HepG2 (cell line): ENCODE measurements around the gene LRRC8D. TPM values are rescaled to one million over a fixed set of nuclear protein-coding genes. Genes with fewer than 3 reads are reported as not detected.

Experiments
- ATAC-seq: fragments of 200-7000 bp; cut with Tn5 transposase; 3 replicates; pipeline ENCODE4 v1.9.1; 2020; ENCODE audit warnings: mild to moderate bottlenecking, moderate library complexity
- BruUV-seq: library from RNA; stranded (reverse); fragments of 400-500 nt; replicated peaks from 2 replicates; lab custom pipeline; 2021; lab: Mats Ljungman, UMichigan
- CTCF ChIA-PET: fragments of 300-600 bp; formaldehyde crosslinking; extraction: SDS; loops from one replicate; lab custom pipeline; 2021; ENCODE audit warnings: low total read pairs, inconsistent platforms, low intra/inter-chr PET ratio; lab: Yijun Ruan, JAX
- POLR2A ChIA-PET: fragments of 350-600 bp; sonication (Branson Sonifier 250); formaldehyde crosslinking; loops from one replicate; lab custom pipeline; 2020; ENCODE audit warnings: antibody characterized with exemption, inconsistent platforms; lab: Yijun Ruan, JAX
- DNase-seq: peaks from one replicate; pipeline ENCODE4 v3.0.0-alpha.2; 2015; ENCODE audit warnings: low spot score
- FAIRE-seq: peaks from 3 replicates; lab custom pipeline; 2011; peaks lifted over from hg19 to GRCh38; lab: Jason Lieb, UNC
- H2AFZ ChIP-seq: one replicate; pipeline ENCODE4 v1.6.1; 2011; ENCODE audit warnings: low read length, inconsistent platforms
- H3K27ac ChIP-seq: fragments of 300-600 bp; 3 replicates; pipeline ENCODE4 v1.8.0; 2011; ENCODE audit warnings: mixed run types, mild to moderate bottlenecking, mixed read lengths, low read length, inconsistent platforms; ENCODE audit not compliant: insufficient read depth; ENCODE audit errors: extremely low read length
- H3K27me3 ChIP-seq, 2 experiments: fragments of 200-600 bp in 1 of 2; 2 replicates in 1 of 2; 3 replicates in 1 of 2; pipeline versions ENCODE4 v1.6.0 to v1.8.0; 2011; ENCODE audit warnings: low read length in 2 of 2, mild to moderate bottlenecking in 2 of 2, moderate library complexity in 2 of 2, inconsistent platforms in 1 of 2; ENCODE audit not compliant: insufficient read depth in 2 of 2, control insufficient read depth in 1 of 2
- H3K36me3 ChIP-seq, 2 experiments: fragments of 200-600 bp in 1 of 2; replicated peaks in 1 of 2; 2 replicates in 1 of 2; 3 replicates in 1 of 2; pipeline versions ENCODE4 v1.5.1 to v1.8.0; 2011; ENCODE audit warnings: low read length in 2 of 2, inconsistent platforms in 1 of 2; ENCODE audit not compliant: insufficient read depth in 2 of 2, control insufficient read depth in 1 of 2
- H3K4me1 ChIP-seq: 2 replicates; pipeline ENCODE4 v1.5.1; 2012; ENCODE audit warnings: low read length, inconsistent platforms; ENCODE audit not compliant: insufficient read depth
- H3K4me2 ChIP-seq: 2 replicates; pipeline ENCODE4 v1.6.0; 2011; ENCODE audit warnings: low read depth, low read length, inconsistent platforms
- H3K4me3 ChIP-seq, 3 experiments: fragments of 200-600 bp in 1 of 3; sonication (generic), shearing (Covaris generic) in 1 of 3; replicated peaks in 1 of 3; 2 replicates each; pipeline ENCODE4 v1.5.1; 2011 to 2016; ENCODE audit warnings: low read length in 3 of 3, inconsistent platforms in 2 of 3, low read depth in 2 of 3, mild to moderate bottlenecking in 2 of 3, control low read depth in 1 of 3, mixed read lengths in 1 of 3; ENCODE audit not compliant: insufficient read depth in 1 of 3
- H3K79me2 ChIP-seq: one replicate; pipeline ENCODE4 v1.6.1; 2011; ENCODE audit warnings: low read length, inconsistent platforms; ENCODE audit not compliant: insufficient read depth
- H3K9ac ChIP-seq: 2 replicates; pipeline ENCODE4 v1.6.0; 2011; ENCODE audit warnings: mild to moderate bottlenecking, low read depth, low read length, inconsistent platforms; ENCODE audit not compliant: insufficient read depth
- H3K9me3 ChIP-seq: 2 replicates; pipeline ENCODE4 v1.5.1; 2012; ENCODE audit warnings: mild to moderate bottlenecking, low read length
- H4K20me1 ChIP-seq: 2 replicates; pipeline ENCODE4 v1.6.0; 2011; ENCODE audit warnings: inconsistent platforms, mild to moderate bottlenecking, low read length, moderate library complexity; ENCODE audit not compliant: insufficient read depth
- CBX5 ChIP-seq: sonication (generic); formaldehyde crosslinking; IDR thresholded peaks from 2 replicates; pipeline ENCODE4 v1.4.0; 2020; ENCODE audit warnings: missing genetic modification reagents, borderline replicate concordance
- EEA1 ChIP-seq: sonication (generic); formaldehyde crosslinking; IDR thresholded peaks from 2 replicates; pipeline ENCODE4 v1.5.1; 2020; ENCODE audit warnings: mild to moderate bottlenecking, missing genetic modification reagents, borderline replicate concordance
- KAT2B ChIP-seq: fragments of 150-350 bp; IDR thresholded peaks from 2 replicates; pipeline ENCODE4 v1.6.1; 2014; ENCODE audit warnings: low read depth, low read length, borderline replicate concordance
- NFE2L1 ChIP-seq: sonication (generic); formaldehyde crosslinking; IDR thresholded peaks from 2 replicates; pipeline ENCODE4 v1.4.0; 2020; ENCODE audit warnings: missing genetic modification reagents, mild to moderate bottlenecking, borderline replicate concordance
- RELA ChIP-seq: sonication (generic); formaldehyde crosslinking; IDR thresholded peaks from 2 replicates; pipeline ENCODE4 v1.4.0; 2020; ENCODE audit warnings: missing genetic modification reagents
- SAP130 ChIP-seq: IDR thresholded peaks from 2 replicates; pipeline ENCODE4 v1.6.1; 2016; ENCODE audit warnings: low read depth
- ZBTB20 ChIP-seq: sonication (generic); formaldehyde crosslinking; IDR thresholded peaks from 2 replicates; pipeline ENCODE4 v1.8.1; 2023; ENCODE audit warnings: missing genetic modification reagents, low read depth, mild to moderate bottlenecking, borderline replicate concordance
- ZNF563 ChIP-seq: sonication (generic); formaldehyde crosslinking; IDR thresholded peaks from 2 replicates; pipeline ENCODE4 v1.8.0; 2022; ENCODE audit warnings: mild to moderate bottlenecking, moderate library complexity, missing genetic modification reagents
- ZNF703 ChIP-seq: sonication (generic); formaldehyde crosslinking; IDR thresholded peaks from 2 replicates; pipeline ENCODE4 v1.5.1; 2020; ENCODE audit warnings: missing genetic modification reagents, mild to moderate bottlenecking, moderate library complexity, borderline replicate concordance
- ZNF800 ChIP-seq: sonication (generic); formaldehyde crosslinking; IDR thresholded peaks from 2 replicates; pipeline ENCODE4 v1.4.0; 2020; ENCODE audit warnings: missing genetic modification reagents
- WGBS: methylation state at CpG from one replicate; pipeline ENCODE4 v1.1.6; 2017; ENCODE audit warnings: low lambda C conversion rate; 5-methylcytosine and 5-hydroxymethylcytosine counted together
- in situ Hi-C: cut with HindIII; loops from 2 replicates; pipeline ENCODE4 v1.10.0; 2017; ENCODE audit warnings: low pct_unique_long_range_greater_than_20kb; ENCODE audit not compliant: extremely low pct_ligation_motif_present
- intact Hi-C: fragments of 100-400 bp; cut with micrococcal nuclease; formaldehyde crosslinking; loops from one replicate; pipeline ENCODE4 v1.10.0; 2022; ENCODE audit not compliant: unreplicated experiment
- polyA plus RNA-seq, 8 experiments: library from polyadenylated mRNA; depleted of rRNA in 3 of 8; stranded (reverse) in 7 of 8; unstranded in 1 of 8; fragments of >200 nt; fragmentation: Illumina TruSeq in 4 of 8; extraction: Trizol in 4 of 8; gene quantifications; 2 replicates each; pipeline versions ENCODE4 v1.2.1 to v1.2.3, GENCODE V29; 2011 to 2016; ENCODE audit warnings: low read depth in 4 of 8, missing spikeins in 1 of 8, mixed read lengths in 1 of 8; ENCODE audit not compliant: insufficient read depth in 1 of 8
- total RNA-seq, 5 experiments: library from RNA; depleted of rRNA; stranded (reverse); fragments of >200 nt; fragmentation: Illumina TruSeq; extraction: Trizol; gene quantifications; 2 replicates each; pipeline ENCODE4 v1.2.3, GENCODE V29; 2016; ENCODE audit warnings: low read depth in 1 of 5
- TF ChIP-seq, protein P1 (sequence below): IDR thresholded peaks from 2 replicates; pipeline ENCODE4 v1.6.1; 2016; ENCODE audit warnings: missing compliant biosample characterization, missing genetic modification reagents, borderline replicate concordance

Gene LRRC8D
- total and polyA plus RNA-seq, 2 of the 13 experiments (the other 11 are each of a cell fraction or from before 2014, with no cell fraction given) = 29.9 to 45.5 TPM

- TF ChIP-seq ZNF703 (no peak), ZNF563 (CRISPR knock-in tag) (no peak), NFE2L1 (no peak), KAT2B (no peak), ZBTB20 (no peak), CBX5 (CRISPR knock-in tag) (no peak)
These were observed 18.7 kb downstream of the LRRC8D start (continued) for GRCh38 chr1:89839516-89839915.

- no TSS peak for BruUV-seq
- in situ Hi-C loops = no loop called here
- H3K4me3 ChIP-seq = no peak overlapping the region
These were observed 20.7 kb downstream of the LRRC8D start for GRCh38 chr1:89841507-89841906.

More at GRCh38 chr1:89841507-89841906, 20.7 kb downstream of the LRRC8D start:
- Histone ChIP-seq H2AFZ (no peak overlapping the region), H3K9me3 (no peaks in the 10 kb centered on the region), H3K79me2 (peaks cover 53% of the 10 kb centered on the region), H3K27ac (peak overlapping the region; percentile 40), H4K20me1 (no peaks in the 10 kb centered on the region), H3K4me2 (no peak overlapping the region; the same call in 1 of the 2 replicates), H3K27me3 (no peaks in the 10 kb centered on the region), H3K9ac (no peak overlapping the region), H3K4me1 (peaks cover 83% of the 10 kb centered on the region), H3K36me3 (peaks cover 0 to 22% of the 10 kb centered on the region in 2 experiments; a peak in 4 of 5 replicates)
- ChIA-PET POLR2A (interaction anchor here (3.4 to 5.9 kb wide), 2 partner anchors 16 to 20 kb away, joined by 17 to 38 read pairs; partner anchors contain the start of gene LRRC8D), CTCF (no interaction called here)
- no peak for FAIRE-seq
- intact Hi-C loops = no loop called here
- 79% methylated on average over 2 of the region's 2 CpGs for WGBS
- no peak for TF ChIP-seq EEA1 (CRISPR knock-in tag)
- no peak for TF ChIP-seq ZNF800 (CRISPR knock-in tag)
- TF ChIP-seq, protein P1, sequence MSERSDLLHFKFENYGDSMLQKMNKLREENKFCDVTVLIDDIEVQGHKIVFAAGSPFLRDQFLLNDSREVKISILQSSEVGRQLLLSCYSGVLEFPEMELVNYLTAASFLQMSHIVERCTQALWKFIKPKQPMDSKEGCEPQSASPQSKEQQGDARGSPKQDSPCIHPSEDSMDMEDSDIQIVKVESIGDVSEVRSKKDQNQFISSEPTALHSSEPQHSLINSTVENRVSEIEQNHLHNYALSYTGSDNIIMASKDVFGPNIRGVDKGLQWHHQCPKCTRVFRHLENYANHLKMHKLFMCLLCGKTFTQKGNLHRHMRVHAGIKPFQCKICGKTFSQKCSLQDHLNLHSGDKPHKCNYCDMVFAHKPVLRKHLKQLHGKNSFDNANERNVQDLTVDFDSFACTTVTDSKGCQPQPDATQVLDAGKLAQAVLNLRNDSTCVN (CRISPR knock-in tag) = peak; percentile 94
- no peak for TF ChIP-seq RELA (CRISPR knock-in tag)
- 0 out of 2 replicates have a peak, but pooled peaks have one; percentile 14 for TF ChIP-seq SAP130 (CRISPR knock-in tag)
- no peak for ATAC-seq
- DNase-seq = no peak
